CD4-positive, alpha-beta T cell treated with Interleukin-6 for 4 hours (primary cell): ENCODE results near the gene DPH5.
A peak's percentile ranks its signal among the peaks of the same experiment; 100 is the strongest.
"Not testable (repeated sequence)": the region's sequence is repeated elsewhere in the genome, so short reads cannot be mapped to it uniquely, and the experiment has no call there.

Experiments used
- DNase-seq: peaks from one replicate; pipeline ENCODE4 v3.0.0-alpha.2; 2020; ENCODE audit warnings: mixed read lengths

DPH5 gene, protein sequence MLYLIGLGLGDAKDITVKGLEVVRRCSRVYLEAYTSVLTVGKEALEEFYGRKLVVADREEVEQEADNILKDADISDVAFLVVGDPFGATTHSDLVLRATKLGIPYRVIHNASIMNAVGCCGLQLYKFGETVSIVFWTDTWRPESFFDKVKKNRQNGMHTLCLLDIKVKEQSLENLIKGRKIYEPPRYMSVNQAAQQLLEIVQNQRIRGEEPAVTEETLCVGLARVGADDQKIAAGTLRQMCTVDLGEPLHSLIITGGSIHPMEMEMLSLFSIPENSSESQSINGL

DNA sequence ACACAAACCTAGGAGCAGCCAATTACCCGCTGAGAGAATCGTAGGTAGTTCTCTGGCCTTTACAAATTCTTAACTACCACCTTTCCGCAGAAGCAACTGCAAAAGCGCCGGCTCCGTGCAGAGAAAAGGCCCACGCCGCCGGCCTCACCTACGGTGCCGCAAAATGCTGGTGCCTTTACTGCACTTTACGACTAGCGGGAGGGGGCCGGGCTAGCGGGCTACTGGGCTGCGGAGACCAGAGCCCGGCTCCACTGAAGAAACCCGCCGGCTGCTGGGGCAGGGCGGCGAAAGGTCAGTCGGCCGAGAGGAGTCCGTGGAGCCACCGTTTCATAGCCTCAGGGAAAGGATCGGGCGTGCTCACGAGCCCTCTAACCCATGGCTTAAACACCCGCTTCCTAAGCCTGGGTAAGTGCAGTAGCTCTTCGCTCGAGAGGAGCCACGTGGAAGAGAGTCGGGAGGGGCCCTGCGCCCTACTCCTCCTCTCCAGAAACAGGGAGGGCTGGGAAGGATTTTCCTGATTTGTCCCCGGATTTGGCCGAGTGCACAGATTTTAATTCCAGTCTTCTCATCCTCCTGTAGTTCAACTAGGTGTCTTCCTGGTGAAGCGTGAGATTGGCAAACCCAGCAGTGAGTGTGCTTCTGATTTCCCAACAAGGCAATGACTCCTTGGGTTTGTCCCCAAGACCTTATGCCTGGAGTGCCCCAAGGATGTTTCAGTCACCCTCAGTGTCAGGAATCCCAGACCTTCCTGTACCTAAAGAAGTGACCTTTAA is at the start of gene DPH5:
DPH5 (minus strand) TSS at position 128 of the 773 bp plus-strand sequence. CDS start 341 bp downstream, outside the sequence.
- peak; percentile 88 for DNase-seq

- DNase-seq, result no peak
These were observed 48.3 kb upstream of the DPH5 start for GRCh38 chr1:101073836-101074235.

GRCh38 chr1:101071470-101071891 is 45.9 kb upstream of the DPH5 start:
- no peak for DNase-seq

- DNase-seq, result no peak
These were observed 43.6 kb upstream of the DPH5 start for GRCh38 chr1:101069158-101069557.

DNA sequence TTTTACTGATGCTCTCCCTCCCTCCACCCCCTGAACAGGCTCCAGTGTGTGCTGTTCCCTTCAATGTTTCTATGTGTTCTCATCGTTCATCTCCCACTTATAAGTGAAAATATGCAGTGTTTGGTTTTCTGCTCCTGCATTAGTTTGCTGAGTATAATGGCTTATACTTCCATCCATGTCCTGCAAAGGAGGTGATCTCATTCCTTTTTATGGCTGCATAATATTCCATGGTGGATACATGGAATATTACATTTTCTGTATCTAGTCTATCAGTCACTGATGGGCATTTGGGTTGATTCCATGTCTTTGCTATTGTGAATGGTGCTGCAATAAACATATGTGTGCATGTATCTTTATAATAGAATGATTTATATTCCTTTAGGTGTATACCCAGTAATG is 41.4 kb upstream of the DPH5 start:
- not testable (repeated sequence) for DNase-seq

- peak; percentile 1 for DNase-seq
These were observed 40.8 kb upstream of the DPH5 start for GRCh38 chr1:101066260-101066936.

DNA sequence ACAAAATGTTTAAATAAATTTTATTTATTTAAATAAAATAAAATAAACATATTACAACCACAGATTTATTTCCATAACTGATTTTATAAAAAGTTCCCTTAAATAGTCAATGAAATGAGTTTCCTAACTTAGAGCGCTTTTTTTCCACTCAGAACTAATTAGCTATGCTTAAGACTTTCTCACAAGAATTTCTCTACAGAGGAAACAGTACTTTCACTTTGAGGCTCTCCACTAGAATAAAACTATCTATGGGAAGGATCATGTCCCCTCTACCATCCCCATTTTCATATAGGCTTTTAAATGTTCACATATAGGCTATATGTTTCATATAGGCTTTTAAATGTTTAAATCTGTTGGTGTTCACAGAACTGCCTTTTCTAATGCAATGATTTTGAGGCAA is 40.0 kb upstream of the DPH5 start:
- DNase-seq, result no peak

DNA sequence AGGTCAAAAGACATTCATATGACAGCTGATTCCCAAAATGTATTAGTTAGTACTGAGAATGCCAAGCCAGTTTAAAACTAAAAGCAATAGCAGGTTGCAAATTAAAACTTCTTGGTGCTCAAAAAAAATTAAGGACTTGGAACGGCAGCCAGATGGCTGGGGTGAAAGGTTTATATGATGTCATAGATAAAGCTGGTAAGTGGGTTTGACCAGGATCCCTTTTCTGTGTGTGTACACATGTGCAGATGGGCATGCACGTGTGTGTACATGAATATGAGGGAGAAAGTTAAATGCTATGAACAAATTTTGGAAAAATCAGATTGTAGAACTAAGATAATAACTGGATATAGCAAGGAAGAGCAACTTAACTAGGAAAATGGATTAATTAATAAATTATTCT is 39.1 kb upstream of the DPH5 start:
- no peak for DNase-seq

DNA sequence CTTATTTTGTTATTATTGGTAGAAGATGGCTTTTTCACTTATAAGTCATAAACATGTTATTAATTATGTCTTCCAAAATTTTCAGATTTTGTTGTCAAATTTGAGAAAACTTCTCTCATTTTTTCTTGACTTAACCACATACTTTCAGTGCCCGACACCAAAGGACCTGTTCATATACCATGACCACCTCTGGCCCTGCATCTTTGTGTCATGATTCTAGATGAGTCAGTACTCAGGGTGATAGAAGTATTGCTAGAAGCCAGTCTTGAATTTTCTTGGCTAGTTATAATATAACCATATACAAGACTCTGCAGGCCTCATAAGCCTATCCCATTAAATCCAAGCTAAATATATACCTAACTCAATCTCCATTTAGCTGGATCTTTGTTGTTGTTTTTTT is 35.4 kb upstream of the DPH5 start:
- DNase-seq, result no peak

GRCh38 chr1:101059945-101060542 is 34.5 kb upstream of the DPH5 start:
- no peak for DNase-seq

DNA sequence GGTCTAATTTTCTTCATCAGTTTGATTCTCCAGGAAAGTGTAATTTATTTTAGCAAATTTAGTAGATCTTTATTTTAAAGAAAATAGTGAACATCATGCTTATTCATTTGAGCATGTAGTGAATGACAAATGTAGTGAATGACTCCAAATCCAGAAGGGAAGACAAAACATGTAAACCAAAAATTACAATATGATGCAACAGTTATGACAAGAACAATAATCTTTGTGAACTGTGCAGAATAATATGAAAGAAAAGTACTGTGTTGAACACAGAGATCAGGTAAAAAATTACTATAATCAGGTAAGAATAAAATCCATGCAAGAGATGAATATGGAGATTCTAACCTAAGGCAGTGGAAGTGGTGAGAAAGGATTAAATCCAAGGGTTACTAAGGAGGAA is 30.0 kb upstream of the DPH5 start:
- DNase-seq, result no peak

DNA sequence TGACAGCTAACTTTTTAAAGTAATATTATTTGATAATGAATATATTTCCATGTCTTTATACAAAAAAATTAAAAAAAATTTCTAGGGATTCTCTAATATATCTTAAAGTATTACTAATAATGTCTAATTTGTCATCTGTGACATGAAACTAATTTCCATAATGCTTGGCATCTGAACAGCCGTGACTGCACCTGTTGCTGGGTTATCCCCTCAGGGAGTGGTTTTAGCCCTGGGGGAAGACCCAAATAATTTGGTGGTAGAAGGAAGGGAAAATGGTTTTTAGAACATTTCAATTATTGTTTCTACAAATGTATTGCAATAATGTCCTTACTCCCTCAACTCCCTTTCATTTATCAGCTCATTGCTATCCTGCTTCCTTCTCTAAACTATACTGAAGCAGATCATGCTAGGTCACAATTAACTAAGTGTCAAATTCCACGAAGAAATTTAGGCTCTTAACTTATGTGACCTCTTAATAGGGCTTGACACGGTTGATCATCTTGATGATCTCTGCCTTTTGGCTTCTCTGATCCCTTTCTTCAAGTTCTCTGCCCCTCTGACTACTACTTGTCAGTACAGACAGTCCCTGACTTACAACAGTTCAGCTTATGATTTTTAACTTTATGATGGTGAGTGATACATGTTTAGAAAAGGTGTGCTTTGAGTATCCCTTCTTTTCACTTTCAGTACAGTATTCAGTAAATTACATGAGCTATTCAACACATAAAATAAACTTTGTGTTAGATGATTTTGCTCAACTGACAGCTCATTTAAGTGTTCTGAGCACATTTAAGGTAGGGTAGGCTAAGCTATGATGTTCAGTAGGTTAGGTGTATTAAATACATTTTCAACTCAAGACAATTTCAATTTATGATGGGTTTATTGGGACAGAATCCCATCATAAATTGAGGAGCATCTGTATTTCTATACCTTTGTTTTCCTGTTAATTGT is 26.4 kb upstream of the DPH5 start:
- DNase-seq, result no peak

DNA sequence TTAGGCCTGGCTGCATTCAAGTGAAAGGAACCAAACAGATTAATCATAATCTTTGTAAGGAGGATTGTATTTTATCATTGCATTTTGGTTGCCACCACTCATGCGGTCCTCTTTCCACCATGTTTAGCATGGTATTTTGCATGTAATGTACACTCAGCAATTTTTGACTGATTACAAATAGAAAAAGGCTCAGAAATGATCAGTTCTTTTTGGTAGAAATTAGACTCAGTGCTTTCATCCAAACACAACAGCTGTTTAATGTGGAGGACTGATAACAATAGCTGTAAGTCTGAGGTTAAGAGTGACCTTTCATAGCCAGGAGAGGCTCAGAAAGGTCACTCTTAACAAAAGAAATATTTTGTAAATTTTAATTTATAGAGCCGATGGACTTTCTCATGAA is 25.3 kb upstream of the DPH5 start:
- no peak for DNase-seq

DNA sequence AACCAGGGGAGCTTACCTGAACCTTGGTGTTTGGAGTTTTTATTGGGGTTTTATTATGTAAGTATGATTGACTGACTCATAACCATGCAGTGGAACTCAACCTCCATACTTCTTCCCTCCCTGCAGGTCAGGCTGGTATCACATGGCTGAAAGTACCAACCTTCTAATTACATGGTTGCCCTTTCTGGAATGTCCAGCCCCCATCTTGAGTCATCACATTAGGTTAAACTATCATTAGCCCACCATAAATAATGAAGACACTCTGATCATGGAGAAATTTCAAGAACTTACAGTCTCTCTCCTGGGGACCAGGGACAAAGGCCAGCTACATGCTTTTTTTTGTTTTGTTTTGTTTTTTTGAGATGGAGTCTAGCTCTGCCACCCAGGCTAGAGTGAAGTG is 19.2 kb upstream of the DPH5 start:
- no peak for DNase-seq

- no peak for DNase-seq
These were observed 18.7 kb upstream of the DPH5 start for GRCh38 chr1:101044259-101044658.

GRCh38 chr1:101043776-101044175 is 18.2 kb upstream of the DPH5 start:
- no peak for DNase-seq

- no peak for DNase-seq
These were observed 15.7 kb upstream of the DPH5 start for GRCh38 chr1:101041300-101041699.

DNA sequence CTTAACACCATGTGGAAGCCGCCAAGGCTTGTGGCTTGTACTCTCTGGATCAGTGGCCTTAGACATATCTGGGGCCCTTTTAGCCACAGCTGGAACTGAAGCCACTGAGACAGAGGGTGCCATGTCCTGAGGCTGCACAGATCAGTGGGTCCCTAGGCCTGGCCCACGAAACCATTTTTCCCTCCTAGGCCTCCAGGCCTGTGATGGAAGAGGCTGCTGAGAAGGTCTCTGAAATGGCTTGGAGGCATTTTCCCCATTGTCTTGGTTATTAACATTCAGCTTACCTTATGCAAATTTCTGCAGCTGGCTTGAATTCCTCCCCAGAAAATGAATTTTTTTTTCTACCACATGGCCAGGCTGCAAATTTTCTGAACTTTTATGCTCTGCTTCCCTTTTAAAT is 15.1 kb upstream of the DPH5 start:
- no peak for DNase-seq

DNA sequence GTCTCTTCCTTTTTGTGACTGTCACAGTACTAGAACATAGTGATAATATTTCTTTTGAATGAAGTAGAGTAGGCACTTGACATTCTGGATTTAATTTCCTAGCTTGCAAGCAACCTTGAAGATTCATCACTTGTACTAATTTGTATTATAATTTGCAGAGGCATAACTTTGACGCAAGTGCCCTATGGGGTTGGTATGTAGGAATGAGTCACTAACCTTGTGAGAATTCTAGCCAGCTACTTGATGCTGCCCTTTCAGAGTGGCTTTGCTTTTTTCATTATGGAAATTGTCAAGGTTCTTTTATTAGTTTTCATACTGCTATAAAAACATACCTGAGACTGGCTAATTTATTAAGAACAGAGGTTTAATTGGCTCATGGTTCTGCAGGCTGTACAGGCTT is 13.7 kb upstream of the DPH5 start:
- DNase-seq, result no peak

- DNase-seq, result no peak
These were observed 11.7 kb upstream of the DPH5 start for GRCh38 chr1:101037316-101037715.

DNA sequence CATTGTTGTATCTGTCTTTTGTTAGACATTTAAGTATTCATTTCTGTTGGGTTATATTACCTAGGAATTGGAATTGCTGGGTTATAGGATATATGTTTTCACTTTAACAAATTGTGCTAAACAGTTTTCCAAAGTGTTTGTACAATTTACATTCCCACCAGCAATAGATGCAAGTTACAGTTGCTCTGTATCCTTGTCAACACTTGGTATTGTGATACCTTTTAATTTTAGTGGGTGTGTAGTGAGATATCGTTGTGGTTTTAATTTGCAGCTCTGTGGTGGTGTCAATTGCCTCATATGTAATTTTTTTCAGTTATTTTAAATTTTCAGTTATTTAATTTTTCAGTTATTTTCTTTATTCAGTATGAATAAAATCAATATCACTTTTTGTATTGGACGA is 7.4 kb upstream of the DPH5 start:
- DNase-seq, result no peak

DNA sequence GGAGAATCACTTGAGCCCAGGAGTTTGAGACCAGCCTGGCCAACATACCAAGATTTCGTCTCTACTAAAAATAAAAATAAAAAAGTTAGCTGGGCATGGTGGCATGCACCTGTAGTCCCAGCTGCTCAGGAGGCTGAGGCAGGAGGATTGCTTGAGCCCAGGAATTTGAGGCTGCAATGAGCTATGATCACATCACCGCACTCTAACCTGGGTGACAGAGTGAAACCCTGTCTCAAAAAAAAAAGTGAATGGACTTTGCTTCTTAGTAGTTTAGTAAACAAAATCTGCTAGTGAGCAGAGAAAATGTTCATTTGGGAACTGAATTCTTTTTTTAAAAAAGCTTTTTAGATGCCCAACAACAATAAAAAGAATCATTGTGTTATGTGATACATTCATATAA is 6.5 kb upstream of the DPH5 start:
- not testable (repeated sequence) for DNase-seq
